NCI-H2171 treated with DMSO at 0.1 percent for 48 hours (cell line): ENCODE measurements around the gene PTPRN2.
"Not testable (repeated sequence)": the region's sequence is repeated elsewhere in the genome, so short reads cannot be mapped to it uniquely, and the experiment has no call there.

Experiments
- DNase-seq: peaks from one replicate; lab custom pipeline; 2025; lab: John Stamatoyannopoulos, UW

Gene PTPRN2

DNA sequence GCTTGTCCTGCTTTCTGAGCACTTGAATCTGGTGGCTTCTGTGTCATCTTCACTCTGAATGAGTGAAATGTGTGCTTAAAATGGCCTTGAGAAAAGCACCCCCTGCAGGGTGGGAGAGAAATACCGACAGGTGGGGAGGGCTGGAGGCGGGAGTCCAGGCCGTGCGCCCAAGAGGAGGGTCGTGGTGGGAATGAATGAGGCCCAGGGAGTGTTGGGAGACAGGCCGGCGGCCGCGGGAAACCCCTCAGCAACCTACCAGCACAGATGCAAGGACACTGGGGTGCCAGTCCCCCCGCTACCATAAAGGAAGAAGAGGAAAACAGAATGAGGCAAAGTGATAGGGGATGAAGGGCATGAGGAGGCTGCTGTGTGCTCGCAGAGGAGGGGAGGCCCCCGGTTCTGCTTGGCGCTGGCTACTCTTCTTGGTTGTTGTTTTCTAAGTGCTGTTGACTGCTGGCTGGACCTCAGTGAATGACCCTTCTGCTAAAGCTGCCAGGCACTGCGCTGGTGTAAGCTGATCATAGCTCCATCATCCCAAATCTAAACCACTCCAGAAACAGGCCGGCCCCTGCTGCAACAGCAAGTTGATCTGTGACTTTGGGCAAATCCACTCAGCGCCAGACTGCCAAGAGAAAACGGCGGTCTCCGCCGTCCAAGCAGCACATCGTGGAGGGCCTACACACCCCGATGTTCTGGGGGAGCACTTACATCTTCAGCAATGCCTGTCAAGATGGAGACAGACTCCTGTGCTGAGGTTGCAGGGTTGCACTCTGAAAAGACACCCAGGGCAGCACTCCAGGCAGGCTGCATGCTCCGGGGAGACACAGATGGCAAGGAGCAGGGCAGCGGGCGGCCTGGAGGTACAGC is 872.3 kb downstream of the PTPRN2 start:
- no peak for DNase-seq

DNA sequence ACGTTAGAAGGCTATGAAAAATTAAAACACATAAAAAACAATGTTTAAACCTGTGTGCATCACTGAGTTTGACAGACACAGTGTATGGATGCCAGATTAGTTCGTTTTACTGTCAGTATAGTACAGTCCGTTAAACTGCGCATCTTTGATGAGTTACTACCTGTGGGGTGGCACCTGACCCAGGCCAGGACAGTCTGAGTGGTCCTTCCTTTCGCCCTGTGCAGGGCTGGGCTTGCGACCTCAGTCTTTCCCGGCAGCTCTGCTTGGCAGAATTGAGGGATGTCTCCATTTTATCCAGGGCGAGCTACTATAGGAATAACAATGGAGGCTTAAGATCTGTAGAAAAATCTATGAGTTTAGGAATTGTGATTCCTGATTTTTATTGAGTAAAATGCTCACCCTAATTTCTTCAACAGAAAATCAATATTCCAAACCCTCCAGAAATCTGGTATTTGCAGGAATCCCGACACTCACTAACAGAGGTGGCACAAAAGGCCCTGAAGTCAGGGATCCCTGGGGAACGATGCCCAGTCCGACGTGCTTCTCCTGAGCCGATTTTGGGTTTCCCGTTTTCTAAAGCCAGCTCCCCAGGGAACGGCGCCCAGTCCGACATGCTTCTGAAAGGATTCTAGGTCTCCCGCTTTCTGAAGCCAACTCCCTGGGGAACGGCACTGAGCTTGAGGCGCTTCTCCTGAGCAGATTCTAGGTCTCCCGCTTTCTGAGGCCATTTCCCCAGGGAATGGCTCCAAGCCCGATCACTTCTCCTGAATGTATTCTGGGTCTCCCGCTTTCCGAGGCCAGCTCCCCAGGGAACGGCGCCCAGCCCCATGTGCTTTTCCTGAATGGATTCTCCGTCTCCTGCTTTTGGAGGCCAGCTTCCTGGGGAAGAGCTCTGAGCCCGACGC is 873.2 kb downstream of the PTPRN2 start:
- DNase-seq, result no peak

DNA sequence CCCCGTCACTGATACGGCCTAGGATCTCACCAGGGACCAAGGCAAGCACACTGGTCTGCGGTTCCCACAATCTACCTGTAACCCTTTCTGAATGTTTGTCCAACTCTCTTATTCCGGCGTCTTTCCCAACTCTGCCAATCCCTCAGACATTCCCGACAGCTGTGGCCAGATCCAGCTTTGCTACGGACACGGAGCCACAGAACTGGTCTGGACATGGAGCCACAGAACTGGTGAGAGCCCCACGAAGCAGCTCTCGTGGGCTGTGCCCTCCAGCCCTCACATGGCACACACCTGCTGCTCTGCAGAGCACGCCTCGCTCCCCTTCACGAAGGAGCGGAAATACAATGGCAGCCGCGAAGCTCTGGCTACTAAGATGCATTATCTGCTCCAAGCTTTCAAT is 874.0 kb downstream of the PTPRN2 start:
- no peak for DNase-seq

DNA sequence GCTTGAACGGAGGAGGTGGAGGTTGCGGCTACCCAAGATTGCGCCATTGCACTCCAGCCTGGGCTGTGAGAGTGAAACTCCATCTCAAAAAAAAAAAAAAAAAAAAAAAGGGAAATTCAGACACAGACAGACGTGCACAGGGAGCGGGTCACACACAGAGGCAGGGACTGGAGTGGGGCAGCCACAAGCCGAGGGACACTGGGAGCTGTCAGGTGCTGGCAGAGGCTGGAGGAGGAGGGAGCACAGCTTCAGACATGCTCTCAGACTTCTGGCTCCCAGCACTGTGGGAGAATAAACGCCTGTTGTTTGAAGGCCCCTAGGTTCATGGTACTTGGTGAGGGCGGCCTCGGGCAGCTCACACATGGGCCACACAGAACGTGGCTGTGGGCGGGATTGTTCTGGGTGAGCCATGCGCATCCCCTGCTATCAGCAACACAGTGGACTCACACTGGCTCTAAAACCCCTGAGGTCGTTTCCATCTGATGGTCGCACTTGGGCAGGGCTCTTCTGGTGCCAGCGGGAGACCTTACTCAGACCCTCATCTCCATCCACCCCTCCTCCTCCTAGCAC is 874.9 kb downstream of the PTPRN2 start:
- no peak for DNase-seq

DNA sequence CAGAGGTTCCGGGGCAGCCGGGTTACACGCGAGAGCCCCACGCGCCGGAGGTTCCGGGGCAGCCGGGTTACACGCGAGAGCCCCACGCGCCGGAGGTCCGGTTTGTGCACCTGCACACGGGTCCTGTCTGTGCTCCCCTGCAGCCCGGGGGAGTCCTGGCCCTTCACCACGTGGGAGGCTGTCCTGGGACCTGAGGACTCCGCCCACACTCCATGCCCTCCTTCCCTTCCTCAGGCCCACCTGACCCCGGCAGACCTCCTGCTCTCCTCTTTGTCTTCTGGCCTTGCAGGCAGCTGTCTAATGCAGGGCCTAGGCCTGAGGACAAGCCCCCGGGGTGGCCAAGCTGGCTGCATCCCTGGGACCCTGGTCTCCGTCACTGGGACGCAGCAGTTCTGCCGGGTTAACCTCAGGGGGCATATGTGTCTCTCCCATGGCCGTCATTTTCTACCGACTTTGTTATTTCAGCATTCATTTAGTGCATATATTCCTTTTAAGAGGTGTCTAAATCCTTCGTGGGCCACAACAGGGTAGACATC is 876.2 kb downstream of the PTPRN2 start:
- no peak for DNase-seq

DNA sequence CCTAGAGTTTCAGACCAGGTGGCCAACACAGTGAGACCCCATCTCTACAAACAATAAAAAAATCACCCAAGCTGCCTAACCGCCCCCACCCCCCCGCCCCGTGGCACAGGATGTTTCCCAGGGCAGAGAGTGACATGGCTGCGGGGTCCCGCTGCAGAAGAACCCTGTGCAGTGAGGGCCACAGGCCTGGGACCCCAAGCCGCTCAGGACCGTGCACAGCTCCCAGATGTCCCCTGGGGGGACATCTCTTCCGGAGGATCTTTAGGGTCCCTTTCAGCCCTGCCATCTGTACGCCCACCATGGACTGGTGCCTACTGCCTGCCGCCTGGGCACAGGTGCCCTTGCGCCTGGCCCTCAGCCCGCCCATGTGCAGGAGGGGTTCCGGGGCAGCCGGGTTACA is 877.2 kb downstream of the PTPRN2 start:
- no peak for DNase-seq

DNA sequence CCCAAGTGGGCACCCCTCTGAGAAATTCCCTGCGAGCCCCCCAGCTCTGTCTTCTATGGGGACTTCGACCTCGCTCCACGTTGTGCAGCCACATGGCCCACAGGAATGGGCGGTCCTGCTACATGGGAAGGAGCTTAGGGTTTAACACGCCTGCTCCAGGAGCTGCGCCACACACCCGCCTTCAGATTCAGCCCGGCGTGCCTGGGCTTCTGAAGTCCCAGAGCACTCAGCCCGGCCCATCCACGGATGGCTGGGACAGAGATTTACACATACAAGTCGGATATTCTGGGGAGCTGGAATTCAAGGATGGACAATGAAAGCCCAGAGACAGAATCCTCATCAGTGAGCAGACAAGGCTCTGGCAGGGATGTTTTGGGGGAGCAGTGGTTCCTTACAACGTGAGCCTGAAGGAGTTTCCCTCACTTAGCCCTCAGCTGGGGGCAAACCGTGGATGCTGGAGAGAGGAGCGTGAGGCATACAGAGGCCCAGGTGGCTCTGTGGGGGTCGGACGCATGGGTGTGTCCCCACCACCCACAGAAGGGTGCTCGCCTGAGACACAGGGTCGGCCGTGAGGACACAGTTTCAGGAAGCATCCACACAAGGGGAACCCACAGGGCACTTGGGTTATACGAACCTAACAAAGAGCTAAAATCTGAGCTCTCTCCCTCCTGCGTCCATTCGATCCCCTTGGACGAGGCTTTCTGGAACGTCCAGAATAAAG is 877.9 kb downstream of the PTPRN2 start:
- no peak for DNase-seq

DNA sequence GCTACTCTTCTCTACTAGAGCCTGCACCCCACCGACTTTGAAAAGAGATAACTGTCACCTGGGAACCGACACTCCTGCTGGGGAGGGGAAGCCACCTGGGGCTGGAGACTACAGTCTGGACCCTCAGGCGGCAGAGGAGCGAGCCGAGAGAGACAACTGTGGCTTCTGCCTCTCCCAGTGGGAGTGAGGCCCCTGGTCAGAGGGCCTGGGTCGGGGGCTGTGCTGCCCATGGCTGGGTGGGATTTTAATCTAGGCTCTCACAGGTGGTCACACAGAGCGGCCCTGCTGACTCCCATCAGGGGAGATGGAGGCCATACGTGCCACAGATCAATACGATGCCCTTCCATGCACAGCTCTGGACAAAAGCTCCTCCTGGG is 878.7 kb downstream of the PTPRN2 start:
- DNase-seq, result no peak

DNA sequence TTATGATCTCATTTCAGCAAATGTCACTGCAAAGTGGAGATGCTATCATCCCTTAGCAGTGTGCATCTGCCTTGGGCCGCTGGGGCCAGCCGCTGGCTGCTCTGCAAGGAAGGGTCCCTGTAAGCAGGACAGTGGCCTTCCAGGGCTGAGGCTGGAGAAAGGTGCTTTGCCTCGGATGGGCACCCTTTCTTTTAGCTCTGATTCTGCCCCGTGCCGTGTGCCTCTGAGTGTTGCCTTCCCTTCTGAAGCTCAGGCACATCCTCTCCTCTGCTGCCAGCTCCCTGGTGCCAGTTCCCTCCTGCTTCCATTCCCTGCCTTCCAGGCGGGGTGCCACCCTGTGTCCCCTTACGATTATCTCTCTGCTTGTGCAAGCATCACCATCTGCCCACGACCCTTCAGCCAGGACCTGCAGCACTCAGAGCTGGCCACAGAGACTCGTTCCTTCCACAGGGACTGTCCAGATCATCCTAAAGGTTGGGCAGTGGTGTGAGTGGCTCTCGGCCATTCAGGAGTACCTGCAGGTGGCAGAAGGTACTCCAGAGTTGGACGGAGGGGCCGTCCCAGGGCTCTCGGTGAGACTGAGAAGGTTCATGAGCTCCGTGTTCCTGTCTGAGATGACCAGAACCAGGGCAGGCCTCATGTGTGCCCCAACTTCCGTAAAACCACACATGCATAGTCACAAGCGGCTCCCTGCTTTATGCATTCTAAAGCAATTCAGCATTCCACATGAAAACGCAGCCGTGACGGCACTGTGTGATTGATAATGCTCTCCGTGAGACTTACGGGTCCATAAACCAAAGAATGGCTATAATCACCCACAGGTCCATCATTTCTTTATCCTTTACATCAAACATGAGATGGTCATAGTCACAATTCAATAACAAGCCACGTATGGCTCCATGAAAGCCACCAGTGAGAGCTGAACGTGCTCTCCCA is 879.4 kb downstream of the PTPRN2 start:
- DNase-seq, result no peak

DNA sequence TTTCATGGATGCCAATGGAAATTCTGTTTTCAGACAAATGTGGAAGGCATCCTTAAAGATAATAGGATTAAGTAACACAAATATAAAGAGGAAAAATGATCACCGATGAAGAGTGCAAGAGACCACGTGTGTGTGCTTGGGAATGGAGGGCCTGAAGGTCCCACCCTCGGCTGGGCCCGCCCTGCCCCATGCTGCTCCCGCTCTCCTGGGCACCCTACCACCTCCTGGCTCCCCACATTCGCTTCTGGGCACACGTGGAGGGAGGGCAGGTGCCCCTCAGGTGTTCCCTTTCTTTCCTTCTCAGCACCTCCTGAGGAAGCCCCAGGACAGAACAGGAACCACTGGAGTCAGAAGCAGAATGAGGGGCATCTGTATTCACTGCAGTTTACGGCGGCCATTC is 883.3 kb downstream of the PTPRN2 start:
- no peak for DNase-seq

DNA sequence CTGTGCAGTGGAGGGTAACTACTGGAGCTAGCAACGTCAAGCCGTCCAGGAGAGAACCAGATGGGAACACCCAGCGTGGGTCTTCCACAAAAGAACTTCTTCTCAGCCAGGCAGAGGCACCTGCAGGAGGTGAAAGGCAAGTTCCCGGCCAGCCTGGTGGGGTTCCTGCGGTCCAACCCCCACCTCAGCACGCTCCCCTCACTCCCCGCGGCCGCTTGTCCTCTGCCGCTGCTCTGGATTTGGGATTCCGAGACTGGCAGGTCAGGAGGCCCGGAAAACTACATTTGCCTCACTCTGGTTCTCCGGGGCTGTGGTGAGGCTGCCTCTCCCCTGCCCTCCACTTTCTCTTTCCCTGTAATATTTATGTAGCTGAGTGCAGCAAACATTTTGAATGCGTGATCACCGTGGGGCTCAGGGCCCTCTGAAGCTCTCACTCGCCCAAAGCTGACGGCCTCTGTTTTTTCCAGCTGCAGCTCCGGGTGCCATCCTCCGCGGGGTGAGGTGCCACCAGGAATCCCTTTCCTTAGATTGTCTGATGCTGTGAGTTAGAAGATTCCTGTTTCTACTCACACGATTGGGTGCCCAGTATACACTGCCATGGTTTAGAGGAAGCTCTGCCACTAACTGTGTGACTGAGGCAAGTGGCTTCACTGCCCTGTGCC is 884.0 kb downstream of the PTPRN2 start:
- no peak for DNase-seq

DNA sequence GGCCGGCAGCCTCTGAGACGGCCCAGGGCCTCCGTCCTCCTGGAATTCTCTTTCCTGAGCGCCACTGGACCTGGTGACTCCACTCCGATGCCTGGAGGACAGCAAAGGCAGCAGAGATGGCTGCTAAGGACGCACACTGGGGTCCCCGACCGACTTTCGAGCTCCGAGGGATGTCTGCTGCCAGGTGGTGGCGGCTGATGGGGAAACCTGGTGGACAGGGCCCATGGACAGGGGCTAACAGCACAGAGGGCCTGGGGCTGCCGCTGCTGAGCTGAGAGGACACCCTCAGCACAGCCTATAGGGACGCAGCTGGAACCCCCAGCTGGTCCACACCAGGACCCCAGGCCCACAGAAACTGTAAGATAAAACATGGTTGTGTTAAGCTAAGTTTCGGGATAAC is 884.5 kb downstream of the PTPRN2 start:
- DNase-seq, result no peak

DNA sequence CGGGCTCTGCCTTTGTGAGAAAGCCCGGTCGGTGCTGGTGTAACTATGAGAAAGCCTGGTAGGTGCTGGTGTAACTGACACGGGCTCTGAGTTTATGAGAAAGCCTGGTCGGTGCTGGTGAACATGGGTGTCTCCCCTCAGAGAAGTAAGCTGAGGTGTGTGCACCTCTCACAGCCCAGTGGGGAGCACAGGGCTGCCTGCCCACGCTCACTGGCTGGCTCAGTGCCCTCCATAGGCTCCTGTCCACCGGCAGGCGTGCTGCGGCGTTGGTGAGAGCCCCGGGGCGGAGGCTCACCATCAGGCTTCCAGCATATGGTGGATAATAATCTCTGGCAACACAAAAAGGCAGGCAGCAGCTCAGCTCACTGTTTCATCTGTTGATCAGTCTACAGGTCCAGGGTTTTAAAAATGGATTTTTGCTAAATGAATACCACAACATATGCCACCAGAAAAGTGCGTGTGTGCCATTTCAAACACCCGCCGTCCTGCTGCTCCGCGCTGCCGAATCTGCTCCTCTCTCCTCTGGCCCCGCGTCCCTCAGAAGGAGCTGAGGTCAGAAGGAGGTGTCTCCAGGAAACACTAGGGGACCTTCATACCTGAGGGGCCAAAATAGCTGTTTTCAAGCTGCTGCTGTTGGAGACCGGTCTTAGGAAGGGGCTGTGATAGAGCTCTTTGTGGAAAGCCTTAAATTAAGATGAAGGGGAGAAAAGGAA is 885.2 kb downstream of the PTPRN2 start:
- peak; percentile 49 for DNase-seq

DNA sequence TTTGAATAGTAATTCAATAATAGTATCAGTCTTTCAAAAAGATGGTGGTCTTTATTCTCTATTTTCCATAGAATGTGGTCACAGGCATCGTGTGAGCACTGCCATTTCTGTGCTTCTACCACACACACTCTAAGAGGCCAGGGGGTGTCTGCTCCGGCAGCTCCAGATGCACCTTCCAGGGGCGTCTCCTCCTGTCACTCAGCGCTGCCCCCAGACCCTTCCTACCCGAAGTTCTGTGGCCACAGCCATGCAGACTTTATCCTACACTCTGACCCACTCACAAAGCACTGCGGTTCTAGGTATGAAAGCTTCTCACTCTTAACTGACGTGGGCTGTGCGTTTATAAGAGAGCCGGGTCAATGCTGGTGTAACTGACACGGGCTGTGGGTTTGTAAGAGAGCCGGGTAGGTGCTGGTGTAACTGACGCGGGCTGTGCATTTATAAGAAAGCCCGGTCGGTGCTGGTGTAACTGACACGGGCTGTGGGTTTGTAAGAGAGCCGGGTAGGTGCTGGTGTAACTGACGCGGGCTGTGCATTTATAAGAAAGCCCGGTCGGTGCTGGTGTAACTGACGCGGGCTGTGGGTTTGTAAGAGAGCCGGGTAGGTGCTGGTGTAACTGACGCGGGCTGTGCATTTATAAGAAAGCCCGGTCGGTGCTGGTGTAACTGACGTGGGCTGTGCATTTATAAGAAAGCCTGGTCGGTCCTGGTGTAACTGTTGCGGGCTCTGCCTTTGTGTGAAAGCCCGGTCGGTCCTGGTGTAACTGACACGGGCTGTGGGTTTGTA is 886.0 kb downstream of the PTPRN2 start:
- DNase-seq, result not testable (repeated sequence)

DNA sequence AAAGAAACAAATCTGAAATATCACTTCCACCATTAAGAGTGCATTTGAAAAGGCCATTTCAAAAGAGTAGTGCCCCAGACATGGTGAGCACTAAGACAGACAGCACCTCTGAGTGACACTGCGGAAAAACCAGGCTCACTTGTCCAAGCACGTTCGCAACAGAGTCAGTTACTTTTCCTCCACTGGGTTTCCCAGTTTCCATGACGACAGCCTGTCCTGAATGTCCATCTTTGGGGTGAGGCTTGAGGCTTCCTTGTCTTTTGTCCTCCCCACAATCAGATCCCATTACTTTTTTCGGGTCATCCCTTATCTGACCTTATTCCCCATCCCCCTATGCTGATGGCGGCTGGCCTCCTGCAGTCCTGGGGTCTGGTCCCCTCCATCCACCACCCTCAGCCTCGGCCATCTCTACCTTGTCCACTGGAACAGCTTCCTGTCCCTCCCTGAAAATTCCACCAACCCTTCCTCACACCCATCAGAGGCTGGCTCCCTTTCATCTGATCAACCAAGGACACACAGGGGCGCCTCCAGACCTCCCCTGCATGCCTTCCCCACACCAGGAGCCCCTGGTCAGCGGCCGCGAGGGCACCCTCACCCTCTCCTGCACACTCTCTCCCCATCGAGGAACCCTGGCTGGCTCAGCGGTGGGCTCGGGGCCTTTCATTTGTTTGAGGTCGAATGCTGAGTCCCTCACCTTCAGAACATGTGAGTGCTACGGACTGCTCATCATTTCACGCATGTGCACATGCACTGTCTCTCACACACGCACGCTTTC is 887.2 kb downstream of the PTPRN2 start:
- no peak for DNase-seq

DNA sequence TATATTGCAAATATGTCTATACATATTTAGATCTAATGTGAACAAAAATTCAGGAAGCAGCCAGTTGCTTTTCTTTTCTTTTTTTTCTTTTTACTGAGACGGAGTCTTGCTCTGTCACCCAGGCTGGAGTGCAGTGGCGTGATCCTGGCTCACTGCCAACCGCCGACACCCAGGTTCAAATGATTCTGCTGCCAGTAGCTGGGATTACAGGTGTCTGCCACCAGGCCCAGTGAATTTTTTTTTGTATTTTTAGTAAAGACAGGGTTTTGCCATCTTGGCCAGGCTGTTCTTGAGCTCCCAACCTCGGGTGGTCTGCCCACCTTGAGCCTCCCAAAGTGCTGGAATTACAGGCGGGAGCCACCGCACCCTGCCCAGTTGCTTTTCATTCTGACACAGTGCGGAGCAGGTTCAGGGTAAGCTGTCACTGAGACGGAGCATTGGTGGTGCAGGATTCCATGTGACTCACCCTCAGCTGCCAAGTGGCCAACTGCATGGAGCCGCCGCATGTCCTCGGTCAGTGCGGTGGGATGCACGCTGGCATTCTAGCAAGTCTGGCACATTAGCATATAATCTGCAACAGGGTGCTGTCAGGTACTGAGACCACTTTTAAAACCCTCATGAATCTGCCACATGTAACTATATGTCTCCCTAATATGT is 888.1 kb downstream of the PTPRN2 start:
- DNase-seq, result peak; percentile 64

DNA sequence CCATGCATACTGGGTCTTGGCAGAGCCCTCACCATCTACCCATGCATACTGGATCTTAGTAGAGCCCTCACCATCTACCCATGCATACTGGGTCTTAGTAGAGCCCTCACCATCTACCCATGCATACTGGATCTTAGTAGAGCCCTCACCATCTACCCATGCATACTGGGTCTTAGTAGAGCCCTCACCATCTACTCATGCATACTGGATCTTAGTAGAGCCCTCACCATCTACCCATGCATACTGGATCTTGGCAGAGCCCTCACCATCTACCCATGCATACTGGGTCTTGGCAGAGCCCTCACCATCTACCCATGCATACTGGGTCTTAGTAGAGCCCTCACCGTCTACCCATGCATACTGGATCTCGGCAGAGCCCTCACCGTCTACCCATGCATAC is 890.3 kb downstream of the PTPRN2 start:
- not testable (repeated sequence) for DNase-seq
